Measurements from ENCODE around the gene CHGA.

Gene CHGA

DNA sequence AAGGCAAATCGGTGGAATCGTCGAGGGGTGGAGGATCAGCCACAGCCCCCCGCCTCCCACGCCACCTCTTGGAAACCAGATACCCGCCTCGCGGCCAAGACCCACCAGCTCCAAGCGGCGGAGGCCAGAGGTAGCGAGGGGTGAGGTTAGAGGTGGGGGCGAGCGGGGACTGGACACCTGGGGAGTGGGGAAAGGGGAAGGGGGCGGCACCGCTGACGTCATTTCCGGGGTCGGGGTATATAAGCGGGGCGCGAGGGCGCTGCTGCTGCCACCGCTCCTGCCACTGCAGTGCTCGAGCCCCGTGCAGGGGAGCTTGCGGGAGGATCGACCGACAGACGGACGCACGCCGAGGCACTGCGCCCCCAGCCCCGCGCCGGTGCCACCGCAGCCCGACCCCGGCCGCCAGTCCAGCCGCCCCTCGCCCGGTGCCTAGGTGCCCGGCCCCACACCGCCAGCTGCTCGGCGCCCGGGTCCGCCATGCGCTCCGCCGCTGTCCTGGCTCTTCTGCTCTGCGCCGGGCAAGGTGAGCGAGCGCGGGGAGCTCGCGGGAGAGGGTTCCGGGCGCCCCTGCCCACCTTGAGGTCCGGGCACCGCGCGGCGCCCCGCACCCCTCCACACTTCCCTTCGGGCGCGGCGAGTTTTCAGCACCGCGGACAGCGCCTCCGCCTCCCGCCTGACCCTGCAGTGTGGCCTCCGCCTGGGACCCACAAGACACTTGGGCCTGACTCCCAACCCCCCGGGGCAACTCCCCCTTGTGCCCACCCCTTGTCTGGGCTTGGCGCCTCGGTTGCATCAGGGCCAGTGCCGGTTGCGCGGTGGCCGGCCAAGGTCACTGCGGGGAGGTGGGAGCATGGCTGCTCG is at the start of gene CHGA:
Gene CHGA, plus strand, starts transcription at position 268 of the 861 bp plus-strand sequence. Its CDS starts 210 bp downstream, at position 478.
- peak in 1 of 4 experiments; percentile 9 for DNase-seq

GRCh38 chr14:92874962-92875661 is 47.8 kb upstream of the CHGA start:
- DNase-seq, result no peak

- DNase-seq, result no peak
Measured at GRCh38 chr14:92877757-92878431, 45.1 kb upstream of the CHGA start.

GRCh38 chr14:92880351-92880750 is 42.6 kb upstream of the CHGA start:
- DNase-seq, result no peak

DNA sequence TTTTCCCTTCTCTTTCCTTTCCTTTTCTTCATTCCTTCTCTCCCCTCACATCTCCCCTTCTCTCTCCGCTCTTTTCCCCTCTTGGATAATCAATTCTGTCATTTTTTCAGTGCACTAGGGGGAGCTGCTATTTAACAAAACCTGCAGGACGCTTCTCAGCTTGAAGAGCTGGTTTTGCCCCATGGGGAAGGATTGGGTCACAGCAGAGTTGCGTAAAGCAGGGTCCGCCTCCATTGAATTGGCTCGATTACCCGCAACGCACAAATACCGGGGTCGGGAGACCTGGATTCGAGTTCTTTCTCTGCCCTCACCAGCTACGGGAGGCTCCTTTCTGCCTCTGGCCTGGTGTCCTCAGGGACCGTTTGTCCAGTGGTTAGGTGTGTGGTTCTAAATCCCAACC is 42.1 kb upstream of the CHGA start:
- DNase-seq, result no peak

DNA sequence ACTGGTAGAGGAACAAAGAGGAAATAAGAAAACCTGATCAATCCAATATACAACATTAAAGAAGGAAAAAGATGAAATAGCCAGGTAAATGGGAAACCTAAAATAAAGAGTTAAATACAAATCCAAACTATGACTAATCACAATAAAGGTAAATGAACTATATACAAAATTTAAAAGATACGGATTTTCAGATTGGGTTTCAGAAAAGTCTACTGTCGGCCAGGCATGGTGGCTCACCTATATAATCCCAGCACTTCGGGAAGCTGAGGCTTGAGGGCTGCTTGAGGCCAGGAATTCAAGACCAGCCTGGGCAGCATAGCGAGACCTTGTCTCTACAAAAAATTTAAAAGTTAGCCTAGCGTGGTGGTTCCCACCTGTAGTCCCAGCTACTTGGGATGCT is 39.9 kb upstream of the CHGA start:
- no peak for DNase-seq

GRCh38 chr14:92884410-92884809 is 38.5 kb upstream of the CHGA start:
- DNase-seq, result no peak

GRCh38 chr14:92885279-92886061 is 37.5 kb upstream of the CHGA start:
- DNase-seq, result no peak

GRCh38 chr14:92886337-92886736 is 36.6 kb upstream of the CHGA start:
- DNase-seq, result no peak

GRCh38 chr14:92887157-92887556 is 35.8 kb upstream of the CHGA start:
- no peak for DNase-seq

DNA sequence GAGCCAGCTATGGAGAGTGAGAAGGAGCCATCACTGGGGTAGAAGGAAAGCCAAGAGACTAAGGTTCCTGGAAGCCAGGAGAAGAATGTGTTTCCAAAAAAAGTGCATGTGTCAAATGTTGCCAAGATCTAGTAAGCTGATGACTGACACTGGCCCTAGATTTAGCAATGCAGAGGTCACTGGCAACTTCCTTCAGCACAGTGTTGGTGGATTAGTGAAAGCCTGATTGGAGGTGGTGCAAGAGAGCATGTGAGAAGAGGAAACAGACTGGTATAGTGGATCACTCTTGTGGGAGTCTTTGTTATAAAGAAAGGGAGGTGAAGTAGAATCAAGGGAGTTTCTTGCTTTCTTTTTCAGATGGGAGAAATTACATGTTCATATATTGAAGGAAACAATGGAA is 34.1 kb upstream of the CHGA start:
- no peak for DNase-seq

DNA sequence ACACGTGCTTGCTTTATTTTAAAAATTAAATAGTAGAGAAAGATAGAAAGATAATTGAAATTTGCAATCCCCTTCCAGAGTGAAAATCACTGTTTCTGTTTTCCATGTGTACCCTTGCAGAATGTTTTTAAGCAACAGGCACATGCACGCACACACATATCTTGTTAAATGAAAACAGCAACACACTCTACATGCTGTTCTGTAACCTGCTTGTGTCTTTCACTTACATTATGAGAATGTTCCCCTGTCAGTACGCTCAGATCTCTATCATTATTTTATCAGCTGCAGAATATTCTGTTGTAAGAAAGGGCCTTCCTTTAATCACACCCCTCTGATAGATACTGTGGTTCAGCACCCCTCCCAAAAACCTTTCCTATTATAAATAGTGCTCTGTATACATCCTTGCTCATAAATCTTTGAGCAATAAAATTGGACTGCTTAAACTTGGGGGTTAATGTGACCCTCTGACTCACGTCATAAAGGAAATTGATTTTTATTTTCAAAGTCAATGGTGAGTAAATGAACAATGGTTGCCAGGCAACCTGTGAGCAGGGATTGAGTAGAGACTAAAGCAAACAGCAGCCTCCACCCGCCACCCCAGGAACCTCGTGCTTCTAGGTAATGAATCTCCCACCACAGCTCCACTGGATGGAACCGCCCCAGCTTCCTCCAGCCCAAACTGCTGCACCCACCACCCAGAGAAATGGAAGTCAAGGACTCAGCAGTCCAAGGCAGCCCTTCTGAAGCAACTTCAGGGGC is 31.9 kb upstream of the CHGA start:
- no peak for DNase-seq

GRCh38 chr14:92892589-92892988 is 30.4 kb upstream of the CHGA start:
- no peak for DNase-seq

DNA sequence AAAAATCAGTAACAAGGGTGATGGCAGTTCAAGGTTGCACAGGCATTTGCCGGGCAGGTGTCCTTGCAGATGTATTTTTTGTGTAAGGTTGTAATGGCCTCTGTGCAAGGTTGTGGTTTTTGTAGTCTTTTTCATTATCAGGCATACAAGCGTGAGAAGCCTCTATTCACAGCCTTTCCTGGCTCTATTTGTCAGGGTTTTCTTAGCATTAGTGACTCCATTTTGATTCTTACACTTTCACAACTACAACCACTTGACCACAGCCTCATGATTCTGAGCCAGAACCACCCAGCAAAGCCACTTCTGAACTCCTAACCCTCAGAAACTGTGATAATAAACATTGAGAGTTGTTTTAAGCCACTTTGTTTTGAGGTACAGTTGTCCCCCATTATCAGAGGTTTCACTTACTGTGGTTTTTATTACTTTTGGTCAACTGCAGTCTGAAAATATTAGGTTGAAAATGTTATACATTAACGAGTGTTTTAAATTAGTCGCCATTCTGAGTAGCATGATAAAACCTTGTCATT is 27.5 kb upstream of the CHGA start:
- no peak for DNase-seq

GRCh38 chr14:92897922-92898565 is 24.9 kb upstream of the CHGA start:
- DNase-seq, result no peak

DNA sequence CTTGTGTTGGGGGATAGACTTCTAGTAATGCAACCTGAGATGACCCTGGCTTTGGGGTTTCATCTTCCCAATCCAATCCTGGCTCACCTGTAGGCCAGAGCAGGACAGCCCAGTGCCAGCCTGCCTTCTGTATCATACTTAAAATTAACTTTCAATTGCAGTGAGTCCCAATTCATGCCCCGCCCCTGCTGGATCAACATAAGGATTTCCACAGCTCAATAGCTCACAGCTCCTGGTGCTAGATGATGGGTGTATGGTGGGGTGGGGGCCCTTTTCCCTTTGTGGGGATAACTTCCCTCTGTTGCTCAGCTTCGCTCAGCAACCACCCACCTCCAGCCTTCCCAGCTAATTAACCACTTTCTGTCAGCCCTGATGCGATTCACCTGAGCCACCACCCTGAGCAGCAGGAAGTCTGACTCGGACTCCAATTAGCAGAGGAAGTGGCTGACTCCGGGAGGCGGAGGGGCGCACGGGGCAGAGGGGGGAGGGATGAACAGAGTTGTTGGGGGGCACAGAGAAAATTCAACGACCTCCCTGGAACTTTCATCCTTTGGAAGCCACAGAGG is 24.3 kb upstream of the CHGA start:
- no peak for DNase-seq

DNA sequence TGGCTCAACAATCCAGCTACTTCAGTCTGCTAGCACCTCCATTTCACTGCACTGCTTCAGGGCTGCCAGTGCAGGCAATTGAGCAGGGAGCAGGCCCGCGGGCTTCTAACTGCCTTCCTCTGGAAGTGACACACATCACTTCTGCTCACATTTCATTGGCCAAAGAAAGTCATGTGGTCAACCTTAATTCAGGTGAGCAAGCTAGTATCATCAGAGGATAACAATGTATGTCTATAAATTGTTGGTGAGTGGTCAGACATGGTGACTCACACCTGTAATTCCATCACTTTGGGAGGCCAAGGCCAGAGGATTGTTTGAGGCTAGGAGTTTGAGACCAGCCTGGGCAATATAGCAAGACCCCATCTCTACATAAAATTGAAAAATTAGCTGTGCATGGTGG is 22.3 kb upstream of the CHGA start:
- DNase-seq, result no peak

- no peak for DNase-seq
Measured at GRCh38 chr14:92902191-92902590, 20.8 kb upstream of the CHGA start.

DNA sequence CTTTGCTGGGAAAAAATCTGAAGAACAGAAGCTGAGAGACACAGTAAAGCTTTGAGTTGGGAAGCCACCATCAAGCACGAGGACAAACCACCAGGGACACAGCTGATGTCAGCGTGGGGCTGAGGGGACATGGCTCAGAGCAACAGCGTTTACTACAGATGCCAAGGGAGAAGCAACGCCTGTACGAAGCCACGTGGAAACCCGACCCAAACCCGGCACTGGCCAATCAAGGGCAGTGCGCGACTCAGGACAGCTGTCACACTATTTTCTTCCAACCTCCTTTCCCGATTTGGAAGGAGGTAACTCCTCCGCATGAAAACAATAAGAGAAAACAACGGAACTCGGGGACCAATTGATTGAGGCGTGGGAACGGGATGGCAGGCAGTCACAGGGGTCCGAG is 20.2 kb upstream of the CHGA start:
- no peak for DNase-seq

- no peak for DNase-seq
Measured at GRCh38 chr14:92903359-92903758, 19.6 kb upstream of the CHGA start.

DNA sequence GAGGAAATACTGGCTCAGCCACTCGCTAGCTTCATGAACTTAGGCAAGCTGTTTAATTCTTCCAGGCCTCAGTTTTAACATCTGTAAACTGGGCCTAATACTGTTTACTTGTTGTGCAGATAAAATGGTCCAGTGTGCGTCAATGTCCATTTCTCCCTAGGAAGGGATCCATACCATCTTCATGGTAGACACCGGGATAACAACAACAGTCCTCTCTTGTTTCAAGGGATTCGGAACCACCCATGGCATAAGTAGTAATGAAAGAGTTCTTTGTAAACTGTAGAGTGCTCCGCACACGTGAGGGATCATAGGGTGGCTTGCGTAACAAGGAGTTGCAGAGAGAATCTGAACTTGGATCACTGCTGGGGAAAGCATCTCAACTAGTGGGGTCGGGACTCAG is 17.3 kb upstream of the CHGA start:
- no peak for DNase-seq

Data from activated CD4-positive, CD25-positive, alpha-beta regulatory T cell (primary cell).